ENCODE results near the gene DUSP2. TPM values are rescaled to one million over a fixed set of nuclear protein-coding genes. Genes with fewer than 3 reads are reported as not detected.

Gene DUSP2, protein sequence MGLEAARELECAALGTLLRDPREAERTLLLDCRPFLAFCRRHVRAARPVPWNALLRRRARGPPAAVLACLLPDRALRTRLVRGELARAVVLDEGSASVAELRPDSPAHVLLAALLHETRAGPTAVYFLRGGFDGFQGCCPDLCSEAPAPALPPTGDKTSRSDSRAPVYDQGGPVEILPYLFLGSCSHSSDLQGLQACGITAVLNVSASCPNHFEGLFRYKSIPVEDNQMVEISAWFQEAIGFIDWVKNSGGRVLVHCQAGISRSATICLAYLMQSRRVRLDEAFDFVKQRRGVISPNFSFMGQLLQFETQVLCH
- 0.98 TPM for total RNA-seq

DNA sequence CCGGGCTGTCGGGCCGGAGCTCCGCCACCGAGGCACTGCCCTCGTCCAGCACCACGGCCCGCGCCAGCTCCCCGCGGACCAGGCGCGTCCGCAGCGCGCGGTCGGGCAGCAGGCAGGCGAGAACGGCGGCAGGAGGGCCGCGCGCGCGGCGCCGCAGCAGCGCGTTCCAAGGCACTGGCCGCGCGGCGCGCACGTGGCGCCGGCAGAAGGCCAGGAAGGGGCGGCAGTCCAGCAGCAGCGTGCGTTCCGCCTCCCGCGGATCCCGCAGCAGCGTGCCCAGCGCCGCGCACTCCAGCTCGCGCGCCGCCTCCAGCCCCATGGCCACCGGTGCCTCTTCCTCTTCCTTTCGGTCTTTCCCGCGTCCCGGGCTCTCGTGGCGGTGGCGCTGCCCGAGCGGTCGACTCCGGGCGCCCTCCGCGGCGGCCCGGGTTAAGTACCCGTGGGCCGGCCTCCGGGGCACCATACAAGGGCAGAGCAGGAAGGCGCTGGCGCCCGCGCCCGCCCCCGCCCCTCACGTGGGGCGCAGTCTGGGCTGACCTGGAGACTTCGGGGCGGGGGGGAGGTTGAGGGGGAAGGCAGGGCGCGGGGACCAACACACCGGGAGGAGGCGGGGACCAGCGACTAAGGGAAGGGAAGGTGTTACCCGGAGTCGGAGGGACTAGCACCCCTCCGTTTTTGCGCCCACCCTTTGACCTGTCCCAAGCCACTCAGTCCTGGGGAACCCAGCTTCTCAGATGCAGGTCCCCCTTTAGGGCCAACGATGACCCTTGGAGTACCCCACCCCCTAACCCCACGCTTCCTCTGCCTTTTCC lies at the start of gene DUSP2:
Gene DUSP2, minus strand, starts transcription at position 405 of the 812 bp plus-strand sequence. Its CDS starts 86 bp downstream, at position 319.
- ATAC-seq (peak; percentile 85), DNase-seq (ENCODE audit: low spot score) (peak; percentile 78)

DNA sequence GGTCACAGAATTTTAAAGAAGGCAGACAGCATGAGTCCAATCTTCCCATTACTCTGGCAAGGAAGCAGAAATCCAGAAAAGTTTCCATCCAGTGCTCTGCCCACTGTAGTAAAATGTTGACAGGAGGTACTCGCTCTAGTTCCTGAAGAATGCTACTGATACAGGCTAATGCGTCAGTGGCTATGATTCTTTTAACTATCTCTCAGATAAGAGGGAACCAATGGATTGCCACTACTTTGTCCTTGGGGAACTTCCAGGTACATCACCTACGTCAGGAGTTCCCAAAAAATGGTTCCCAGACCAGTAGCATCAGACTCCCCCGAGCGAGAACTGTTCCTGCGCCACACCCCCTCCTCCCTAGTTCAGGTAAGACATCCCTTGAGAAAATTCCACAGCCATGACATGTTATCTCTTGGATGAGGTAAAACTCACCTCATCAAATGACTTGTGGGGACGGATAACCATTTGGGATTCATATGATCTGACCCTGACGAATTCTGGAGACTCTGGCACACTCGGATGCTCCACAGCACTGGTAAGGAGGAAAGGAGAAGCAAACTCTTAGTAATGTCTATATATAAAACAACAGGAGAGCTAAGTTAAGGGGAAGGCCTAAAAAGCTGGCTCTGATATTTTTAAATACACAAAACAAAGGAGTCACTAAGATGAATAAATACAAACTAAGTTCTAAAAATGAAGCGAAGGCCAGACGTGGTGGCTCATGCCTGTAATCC lies 46.9 kb upstream of the DUSP2 start:
- DNase-seq (ENCODE audit: low spot score) (no peak), ATAC-seq (no peak)

DNA sequence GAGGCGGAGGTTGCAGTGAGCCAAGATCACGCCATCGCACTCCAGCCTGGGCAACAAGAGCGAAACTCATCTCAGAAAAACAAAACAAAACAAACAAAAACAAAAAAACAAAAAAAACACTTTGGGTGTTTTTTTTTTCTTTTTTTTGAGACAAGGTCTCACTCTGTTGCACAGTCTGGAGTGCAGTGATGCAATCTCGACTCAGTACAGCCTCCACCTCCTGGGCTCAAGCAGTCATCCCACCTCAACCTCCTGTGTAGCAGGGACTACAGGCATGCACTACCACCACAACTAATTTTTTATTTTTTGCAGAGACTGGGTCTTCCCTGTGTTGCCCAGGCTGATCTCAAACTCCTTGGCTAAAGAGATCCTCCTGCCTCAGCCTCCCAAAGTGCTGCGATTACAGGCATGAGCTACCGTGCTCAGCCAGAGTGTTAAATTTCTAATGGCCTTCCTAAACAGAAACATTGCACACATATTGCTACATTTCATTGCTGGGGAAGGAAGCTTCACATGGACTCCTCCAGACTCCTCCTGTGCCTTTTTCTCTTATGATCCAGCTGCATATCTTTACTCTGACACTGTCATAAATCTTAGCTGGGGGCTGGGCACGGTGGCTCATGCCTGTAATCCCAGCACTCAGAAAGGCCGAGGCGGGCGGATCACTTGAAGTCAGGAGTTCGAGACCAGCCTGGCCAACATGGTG lies 43.7 kb upstream of the DUSP2 start:
- no peak for ATAC-seq
- no peak for DNase-seq (ENCODE audit: low spot score)

DNA sequence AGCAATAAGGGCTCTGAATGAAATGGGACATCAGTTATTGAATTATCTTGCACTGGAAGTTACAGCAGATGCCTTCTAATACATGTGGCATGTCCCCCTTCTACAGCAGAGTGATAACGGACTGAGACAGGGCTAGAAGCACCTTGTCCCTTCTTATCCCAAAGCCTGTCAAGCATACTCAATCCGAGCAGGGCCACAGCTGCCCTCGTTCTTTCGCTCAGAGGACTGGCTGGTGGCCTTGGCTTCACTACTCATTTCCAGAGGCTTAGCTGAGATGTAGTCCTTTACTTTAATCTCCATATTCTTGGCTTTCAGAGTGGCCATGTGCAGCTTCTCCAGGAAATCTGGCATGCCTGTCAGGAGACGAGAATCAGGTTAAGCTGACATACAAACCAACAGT lies 41.3 kb upstream of the DUSP2 start:
- DNase-seq (ENCODE audit: low spot score), result no peak
- ATAC-seq, result no peak

DNA sequence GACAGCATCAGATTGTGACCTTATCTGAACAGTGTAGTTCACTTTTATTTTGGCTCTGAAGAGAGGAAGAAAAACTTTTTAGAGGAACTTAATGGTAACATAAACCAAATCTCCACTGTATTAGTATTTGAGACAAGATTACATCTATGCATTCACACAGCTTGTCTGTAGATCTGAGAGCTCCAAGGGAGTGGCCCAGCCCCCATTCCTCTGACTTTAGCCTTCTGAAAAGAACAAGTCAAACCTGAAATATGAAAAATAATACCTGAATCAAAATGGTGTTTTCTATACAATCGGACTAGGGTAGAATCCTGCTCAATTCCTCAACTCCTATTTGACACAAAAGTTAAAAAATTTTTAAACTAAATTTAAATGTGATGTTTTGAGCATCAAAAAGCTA lies 40.3 kb upstream of the DUSP2 start:
- no peak for ATAC-seq
- DNase-seq (ENCODE audit: low spot score), result no peak

DNA sequence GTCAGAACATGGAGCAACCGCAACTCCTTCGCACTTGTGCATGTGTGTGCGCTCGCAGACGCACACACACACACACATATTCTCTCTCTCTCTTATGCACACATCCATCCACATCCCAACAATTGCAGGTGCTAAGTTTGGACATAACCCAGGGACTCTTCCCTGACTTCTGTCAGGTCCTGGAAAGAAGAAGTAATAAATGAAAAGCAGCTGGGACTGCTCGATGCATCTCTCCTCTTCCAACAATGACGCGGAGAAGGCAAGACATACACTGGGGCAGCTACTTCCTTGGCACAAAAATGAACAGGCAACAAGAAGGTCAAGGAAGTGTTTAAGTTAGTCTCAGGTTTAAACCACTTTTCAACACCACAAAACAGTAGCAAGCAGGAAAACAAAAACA lies 39.7 kb upstream of the DUSP2 start:
- DNase-seq (ENCODE audit: low spot score), result no peak
- ATAC-seq, result no peak

DNA sequence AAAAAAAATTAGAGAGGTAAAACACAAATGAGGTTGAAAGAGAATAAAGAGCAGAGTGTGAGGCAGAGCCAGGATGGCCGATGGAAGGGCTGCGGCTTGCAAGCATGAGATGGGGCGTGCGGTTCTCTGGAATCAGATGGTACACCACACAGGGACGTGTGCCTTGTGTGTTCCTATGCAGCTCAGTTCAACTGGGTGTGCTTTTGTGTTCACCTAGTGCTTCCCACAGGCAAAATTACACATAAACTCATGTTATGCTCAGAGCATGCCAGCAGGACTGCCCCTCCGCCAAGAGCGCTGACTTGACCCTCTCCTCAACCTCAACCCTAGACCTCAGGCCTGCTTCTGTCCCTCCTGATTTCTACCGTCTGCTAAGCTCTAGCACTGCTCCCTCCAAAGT lies 38.9 kb upstream of the DUSP2 start:
- DNase-seq (ENCODE audit: low spot score), result no peak
- ATAC-seq, result no peak

DNA sequence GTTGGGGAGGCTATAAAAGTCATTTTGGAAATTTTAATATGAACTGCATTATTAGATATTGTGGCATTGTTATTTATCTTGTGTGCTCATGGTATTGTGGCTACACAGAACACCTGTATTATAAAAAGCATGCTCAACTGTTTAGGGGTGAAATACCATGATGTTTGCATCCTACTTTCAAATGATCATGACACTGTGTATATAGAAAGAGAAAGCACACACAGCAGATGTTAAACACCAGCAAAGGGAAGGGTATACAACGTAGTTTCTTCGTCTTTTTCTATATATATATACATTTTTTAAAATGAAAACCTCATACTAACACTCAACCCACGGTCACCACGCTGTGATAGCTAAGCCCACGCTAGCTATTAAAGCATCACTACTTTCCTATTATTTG lies 36.3 kb upstream of the DUSP2 start:
- ATAC-seq, result no peak
- no peak for DNase-seq (ENCODE audit: low spot score)

DNA sequence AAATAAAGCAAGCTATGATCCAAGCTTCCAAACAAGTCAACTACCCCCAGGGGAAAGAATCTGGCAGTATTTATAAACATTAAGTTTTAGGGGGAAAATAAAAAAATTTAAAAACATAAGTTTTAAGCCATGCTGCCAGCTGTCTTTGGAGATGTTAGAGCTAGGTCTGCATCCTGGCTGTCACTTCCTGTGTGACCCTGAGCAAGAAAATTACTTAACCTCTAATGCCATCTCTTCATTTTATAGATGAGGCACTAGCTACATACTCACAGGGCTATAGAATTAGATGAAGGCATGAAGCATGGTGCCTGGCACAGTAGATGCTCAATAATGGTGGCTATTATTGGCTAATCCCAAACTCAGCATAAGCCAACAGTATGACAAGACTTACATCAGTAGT lies 35.3 kb upstream of the DUSP2 start:
- DNase-seq (ENCODE audit: low spot score) (no peak), ATAC-seq (no peak)

DNA sequence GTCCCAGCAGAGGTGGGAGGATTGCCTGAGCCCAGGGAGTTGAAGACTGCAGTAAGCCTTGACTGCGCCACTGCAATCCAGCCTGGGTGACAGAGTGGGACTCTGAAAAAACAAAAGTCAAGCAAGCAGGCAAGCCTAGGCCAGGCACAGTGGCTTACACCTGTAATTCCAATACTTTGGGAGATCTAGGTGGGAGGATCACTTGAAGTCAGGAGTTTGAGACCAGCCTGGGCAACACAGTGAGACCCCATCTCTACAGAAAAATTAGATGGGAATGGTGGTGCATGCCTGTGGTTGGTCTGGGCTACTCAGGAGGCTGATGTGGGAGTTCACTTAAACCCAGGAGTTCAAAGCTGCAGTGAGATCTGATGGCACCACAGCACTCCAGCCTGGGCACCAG lies 34.8 kb upstream of the DUSP2 start:
- no peak for ATAC-seq
- no peak for DNase-seq (ENCODE audit: low spot score)

DNA sequence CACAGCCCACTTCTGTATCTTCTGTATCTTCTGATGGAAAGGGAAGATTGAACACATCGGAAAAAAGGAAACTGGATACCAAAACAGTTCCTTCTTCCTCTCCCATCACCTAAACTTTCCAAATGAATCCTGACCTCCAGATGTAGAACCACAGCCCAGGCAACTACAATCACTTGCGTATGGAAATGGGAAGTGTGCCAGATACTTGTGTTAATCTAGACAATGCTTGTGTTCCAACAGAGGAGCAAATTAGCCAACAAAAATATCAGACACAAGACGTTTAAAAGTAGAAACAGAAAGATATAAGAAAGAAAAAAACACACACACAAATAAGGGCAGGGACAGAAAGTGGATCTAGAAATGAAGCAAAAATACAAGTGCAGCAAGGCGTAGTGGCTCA lies 31.4 kb upstream of the DUSP2 start:
- no peak for DNase-seq (ENCODE audit: low spot score)
- ATAC-seq, result no peak

DNA sequence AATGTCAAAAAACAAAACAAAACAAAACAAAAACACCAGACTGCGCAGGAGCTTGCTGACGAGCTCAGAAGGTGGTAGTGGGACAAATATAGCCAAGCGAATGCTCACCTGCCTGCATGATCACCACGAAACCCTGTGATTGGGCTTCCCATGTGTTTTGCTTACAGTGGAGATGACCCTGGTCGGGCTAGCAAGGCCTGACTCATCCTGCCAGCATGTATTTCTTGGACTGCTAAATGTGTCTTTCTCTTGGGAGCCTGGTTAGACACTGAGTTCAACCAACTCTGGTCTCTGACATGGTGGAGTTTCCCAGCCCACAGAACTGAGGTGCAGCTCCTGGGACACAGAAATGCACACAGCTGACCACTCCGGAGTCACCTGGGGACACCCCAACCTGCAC lies 30.7 kb upstream of the DUSP2 start:
- no peak for DNase-seq (ENCODE audit: low spot score)
- no peak for ATAC-seq

DNA sequence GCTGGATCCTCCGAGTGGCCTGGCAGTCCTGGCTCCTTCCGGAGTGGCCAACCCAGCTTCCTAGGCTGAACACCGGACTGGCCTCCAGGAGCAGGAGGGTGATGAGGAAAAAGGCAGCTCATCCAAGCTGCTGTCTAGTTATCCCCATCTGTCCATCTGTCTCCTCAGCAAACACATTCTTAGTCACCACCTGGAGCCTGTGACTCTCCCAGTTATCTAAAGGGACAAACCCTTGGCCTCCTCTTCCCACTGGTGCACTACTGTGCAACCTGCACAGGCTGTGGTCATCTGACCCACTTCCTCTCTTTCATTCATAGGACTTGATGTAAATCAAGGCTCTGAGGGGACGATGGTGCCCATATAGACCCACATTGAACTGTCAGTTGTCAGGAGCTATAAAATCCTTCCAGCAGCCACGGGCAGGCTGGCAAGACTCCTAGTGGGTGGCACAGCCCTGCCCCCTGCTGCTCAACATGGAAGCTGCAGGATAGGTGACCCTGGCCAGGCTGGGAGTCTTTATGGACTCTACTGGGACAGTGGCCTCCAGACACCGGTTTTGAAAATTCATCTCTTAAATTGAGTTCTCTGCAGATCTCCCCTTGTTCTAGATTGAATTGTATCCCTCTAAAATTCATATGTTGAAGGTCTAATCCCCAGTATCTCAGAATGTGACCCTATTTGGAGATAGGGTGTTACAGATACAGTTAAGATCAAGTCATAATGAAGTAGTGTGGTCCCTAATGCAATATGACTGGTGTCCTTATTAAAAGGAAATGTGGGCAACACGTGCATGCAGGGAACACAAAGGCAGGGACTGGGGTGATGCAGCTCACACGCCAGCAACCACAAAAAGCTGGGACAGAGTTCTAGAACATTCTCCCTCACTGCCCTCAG lies 29.3 kb upstream of the DUSP2 start:
- ATAC-seq, result peak; percentile 99
- peak; percentile 78 for DNase-seq (ENCODE audit: low spot score)

DNA sequence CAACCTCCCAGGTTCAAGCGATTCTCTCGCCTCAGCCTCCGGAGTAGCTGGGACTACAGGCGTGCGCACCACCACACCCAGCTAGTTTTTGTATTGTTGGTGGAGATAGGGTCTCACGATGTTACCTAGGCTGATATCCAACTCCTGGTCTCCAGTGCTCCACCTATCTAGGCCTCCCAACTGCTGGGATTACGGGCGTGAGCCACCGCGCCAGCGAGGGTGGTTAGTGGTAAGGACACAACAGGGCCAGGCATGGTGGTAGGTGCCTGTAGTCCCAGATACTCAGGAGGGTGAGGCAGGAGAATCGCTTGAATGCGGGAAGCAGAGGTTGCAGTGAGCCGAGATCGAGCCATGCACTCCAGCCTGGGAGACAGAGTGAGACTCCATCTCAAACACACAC lies 26.6 kb upstream of the DUSP2 start:
- no peak for ATAC-seq
- DNase-seq (ENCODE audit: low spot score), result no peak

DNA sequence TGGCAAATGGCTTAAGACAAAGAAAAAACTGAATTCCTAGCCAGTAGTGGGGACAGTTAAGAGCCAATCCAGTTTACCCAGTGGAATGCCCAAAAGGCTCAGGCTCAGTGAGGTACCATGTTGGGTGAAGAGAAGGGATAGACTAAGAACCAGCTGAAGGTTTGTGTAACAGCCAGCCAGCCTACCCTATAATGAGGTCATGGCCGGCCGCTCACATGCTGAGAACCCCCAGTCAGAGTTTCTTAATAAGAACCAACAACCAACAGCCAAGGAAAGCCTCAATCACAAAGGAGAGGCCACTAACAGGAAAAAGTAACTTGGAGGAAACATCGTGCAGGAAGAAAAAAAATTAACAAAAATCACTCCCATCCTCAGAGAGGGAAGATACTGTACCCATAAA lies 25.4 kb upstream of the DUSP2 start:
- ATAC-seq, result no peak
- no peak for DNase-seq (ENCODE audit: low spot score)

DNA sequence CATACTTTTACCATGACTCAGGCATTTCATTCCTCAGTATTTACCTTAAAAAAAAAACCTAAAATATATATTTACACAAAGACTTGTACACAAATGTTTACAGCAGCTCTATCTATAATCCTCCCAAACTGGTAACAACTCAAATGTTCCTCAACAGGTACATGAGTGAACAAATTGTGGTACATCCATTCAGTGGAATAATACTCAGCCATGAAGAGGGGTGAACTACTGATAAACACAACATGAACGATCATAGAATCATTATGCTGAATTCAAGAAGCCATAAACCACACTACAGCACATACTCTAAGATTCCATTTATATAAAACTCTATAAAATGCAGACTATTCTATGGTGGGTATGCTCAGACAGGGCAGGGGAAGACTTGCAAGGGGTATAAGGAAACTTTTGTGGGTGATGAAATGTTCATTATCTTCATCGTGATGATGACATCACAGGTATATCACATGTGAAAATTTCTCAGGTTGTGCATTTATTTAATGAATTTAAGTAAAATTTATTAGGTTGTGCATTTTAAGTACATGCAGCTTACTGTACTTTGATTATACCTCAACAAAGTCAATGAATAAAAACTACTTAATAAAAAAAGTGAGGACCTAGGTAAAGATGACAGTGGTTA lies 24.7 kb upstream of the DUSP2 start:
- no peak for ATAC-seq

DNA sequence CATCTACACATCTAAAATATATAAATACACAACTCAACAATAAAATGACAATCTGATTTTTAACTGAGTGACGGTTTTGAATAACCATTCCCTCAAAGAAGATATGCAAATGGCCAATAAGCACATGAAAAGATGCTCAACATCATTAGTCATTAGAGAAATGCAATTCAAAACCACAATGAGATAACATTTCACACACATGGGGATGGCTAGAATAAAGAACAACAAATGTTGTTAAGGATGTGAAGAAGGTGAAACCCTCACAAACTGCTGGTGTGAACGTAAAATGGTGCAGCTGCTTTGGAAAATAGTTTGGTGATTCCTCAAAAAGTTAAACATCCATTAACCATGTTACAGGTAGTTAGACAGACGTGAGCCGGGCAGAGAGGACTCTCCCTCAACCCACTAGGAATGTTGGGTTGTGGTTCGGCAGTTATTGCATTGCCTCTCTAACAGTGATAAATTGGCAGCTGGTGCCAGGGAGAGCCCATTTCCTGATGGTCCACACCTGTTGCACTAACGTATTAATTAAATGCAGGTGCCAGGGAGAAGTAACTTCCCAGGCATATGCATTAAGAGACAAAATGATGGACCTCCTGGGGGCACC lies 22.3 kb upstream of the DUSP2 start:
- no peak for DNase-seq (ENCODE audit: low spot score)
- no peak for ATAC-seq

More for the DNA sequence above, 24.7 kb upstream of the DUSP2 start:
- no peak for DNase-seq (ENCODE audit: low spot score)

DNA sequence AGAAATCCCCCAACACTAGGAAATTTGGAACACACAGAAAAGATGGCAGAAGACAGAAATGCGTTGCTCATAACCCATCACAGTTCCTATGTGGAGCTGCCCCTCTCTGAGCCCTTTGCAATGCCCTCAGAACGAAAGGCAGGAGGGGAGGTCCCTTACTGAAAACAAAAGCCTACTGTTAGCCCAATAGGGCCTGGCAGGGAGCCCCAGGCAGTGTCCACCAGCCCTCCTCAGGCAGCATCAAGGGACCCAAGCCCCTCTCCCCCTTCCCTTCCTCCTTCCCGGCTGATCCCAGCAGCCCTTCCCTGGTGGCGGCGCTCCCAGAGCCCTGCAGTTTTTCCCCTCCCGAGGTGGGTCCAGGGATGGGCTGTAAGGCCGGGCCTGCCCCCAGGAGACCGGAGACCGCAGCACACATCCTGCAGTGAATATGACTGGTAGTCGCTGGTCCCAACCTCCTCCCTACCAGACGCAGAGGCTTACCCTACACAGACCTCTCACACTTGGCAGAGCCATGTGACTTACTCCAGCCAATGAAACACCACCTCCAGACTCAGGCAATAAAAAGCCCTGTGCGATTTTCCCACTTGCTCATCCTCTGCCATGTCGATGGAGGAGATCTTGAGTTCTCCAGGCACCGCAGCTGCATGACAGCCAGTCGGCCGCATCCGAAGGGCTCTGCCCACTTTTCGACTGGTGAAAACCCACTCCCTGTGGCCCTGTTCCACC lies 19.4 kb upstream of the DUSP2 start:
- no peak for ATAC-seq
- no peak for DNase-seq (ENCODE audit: low spot score)

Measured in left lobe of liver (tissue), 2 donors.